ENCODE measurements around the gene LRCH3. TPM values are rescaled to one million over a fixed set of nuclear protein-coding genes. Genes with fewer than 3 reads are reported as not detected.

The LRCH3 gene
- total and polyA plus RNA-seq, 9 of the 15 experiments (the other 6 are each of a cell fraction or from before 2014, with no cell fraction given), result 4.6 to 75.3 (median 30.3) TPM

GRCh38 chr3:197896421-197896820 is 105.4 kb downstream of the LRCH3 start:
- POLR2A ChIA-PET, result no interaction called here
- no peak for FAIRE-seq
- WGBS (ENCODE audit: insufficient coverage, low coverage, missing lambda C conversion rate), result 76% methylated on average over 3 of the region's 3 CpGs

More at GRCh38 chr3:197896421-197896820, 105.4 kb downstream of the LRCH3 start:
- Histone ChIP-seq H3K4me3 (no peak overlapping the region), H3K4me1 (replicated peaks in 1 of 2; ENCODE audit: control insufficient read depth in 2 of 2, insufficient read depth in 2 of 2, low read length in 2 of 2) (peaks cover 0 to 5% of the 10 kb centered on the region in 2 experiments; a peak in 3 of 5 replicates), H4K20me1 (replicated peaks; ENCODE audit: control insufficient read depth, insufficient read depth, low read length) (no peaks in the 10 kb centered on the region), H3K27me3 (ENCODE audit: control insufficient read depth in 2 of 2, insufficient read depth in 2 of 2, low read length in 2 of 2) (no peaks in the 10 kb centered on the region), H2AFZ (ENCODE audit: low read depth, low read length) (no peak overlapping the region), H3K9me3 (replicated peaks; ENCODE audit: control insufficient read depth, insufficient read depth, low read depth, low read length) (no peaks in the 10 kb centered on the region), H3K79me2 (ENCODE audit: control insufficient read depth, insufficient read depth, low read length) (no peaks in the 10 kb centered on the region), H3K9ac (ENCODE audit: insufficient read depth in 1 of 2, low read depth in 2 of 2, low read length in 2 of 2) (no peak overlapping the region), H3K4me2 (ENCODE audit: insufficient read depth, low read length) (no peak overlapping the region), H3K36me3 (ENCODE audit: control insufficient read depth, insufficient read depth, low read length) (no peaks in the 10 kb centered on the region), H3K27ac (ENCODE audit: extremely low read depth, low read depth, low read length) (no peak overlapping the region), H3K9me1 (ENCODE audit: control insufficient read depth, insufficient read depth, low read length) (no peaks in the 10 kb centered on the region)
- no peak for TF ChIP-seq ZSCAN29 (IDR thresholded peaks at IDR 0.05)
- TF ChIP-seq POLR2A (conservative IDR thresholded peaks at IDR 0.05), result no peak
- TF ChIP-seq ZNF354B (CRISPR knock-in tag; IDR thresholded peaks at IDR 0.05), result no peak
- TF ChIP-seq MAZ (CRISPR knock-in tag; conservative IDR thresholded peaks at IDR 0.05 in 1 of 2, IDR thresholded peaks at IDR 0.05 in 1 of 2), result no peak
- no peak for TF ChIP-seq ZBTB33 (CRISPR knock-in tag; IDR thresholded peaks at IDR 0.05)
- TF ChIP-seq ESRRB (CRISPR knock-in tag; IDR thresholded peaks at IDR 0.05; ENCODE audit: borderline replicate concordance), result no peak
- no peak for TF ChIP-seq NR2C1 (IDR thresholded peaks at IDR 0.05)
- no peak for TF ChIP-seq NR2C1 (tag; IDR thresholded peaks at IDR 0.05)
- TF ChIP-seq ILK (tag; IDR thresholded peaks at IDR 0.05; ENCODE audit: borderline replicate concordance, low read depth), result no peak
- no peak for TF ChIP-seq ZFP1 (CRISPR knock-in tag; IDR thresholded peaks at IDR 0.05)
- no peak for TF ChIP-seq ZNF239 (CRISPR knock-in tag; IDR thresholded peaks at IDR 0.05)
- TF ChIP-seq RBM15 (IDR thresholded peaks at IDR 0.05; ENCODE audit: insufficient read depth, low read length), result no peak
- TF ChIP-seq ZFP91 (CRISPR knock-in tag; IDR thresholded peaks at IDR 0.05), result no peak
- TF ChIP-seq ZFP30 (CRISPR knock-in tag; IDR thresholded peaks at IDR 0.05; ENCODE audit: borderline replicate concordance), result no peak
- TF ChIP-seq, protein P1, sequence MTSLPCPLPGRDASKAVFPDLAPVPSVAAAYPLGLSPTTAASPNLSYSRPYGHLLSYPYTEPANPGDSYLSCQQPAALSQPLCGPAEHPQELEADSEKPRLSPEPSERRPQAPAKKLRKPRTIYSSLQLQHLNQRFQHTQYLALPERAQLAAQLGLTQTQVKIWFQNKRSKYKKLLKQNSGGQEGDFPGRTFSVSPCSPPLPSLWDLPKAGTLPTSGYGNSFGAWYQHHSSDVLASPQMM (CRISPR knock-in tag; IDR thresholded peaks at IDR 0.05), result no peak
- in situ Hi-C loops (cut with MboI), result no loop called here
- DNase-seq (ENCODE audit: extremely low read depth in 1 of 4, low spot score in 3 of 4), result no peak
- intact Hi-C loops (cut with micrococcal nuclease), result no loop called here
- BruUV-seq (replicated peaks), result no TSS peak
- CTCF ChIA-PET (ENCODE audit: low intra/inter-chr PET ratio), result no interaction called here
- no peak for ATAC-seq
